Fibroblast of lung (primary cell): ENCODE data around the gene FSIP2.

Source experiments
- EZH2 ChIP-seq: IDR thresholded peaks from 2 replicates; pipeline ENCODE4 v1.5.1; 2012; ENCODE audit warnings: low read length, control low read depth, mild to moderate bottlenecking; ENCODE audit errors: missing control alignments
- TF ChIP-seq, protein P1 (sequence below), 2 donors: IDR thresholded peaks in 1 of 2; conservative IDR thresholded peaks in 1 of 2; 1 replicate in 1 of 2; 2 replicates in 1 of 2; pipeline ENCODE4 v1.5.1; 2011 to 2012; ENCODE audit warnings: low read length in 2 of 2, control low read depth in 1 of 2, inconsistent platforms in 1 of 2, low read depth in 1 of 2, mild to moderate bottlenecking in 1 of 2

DNA sequence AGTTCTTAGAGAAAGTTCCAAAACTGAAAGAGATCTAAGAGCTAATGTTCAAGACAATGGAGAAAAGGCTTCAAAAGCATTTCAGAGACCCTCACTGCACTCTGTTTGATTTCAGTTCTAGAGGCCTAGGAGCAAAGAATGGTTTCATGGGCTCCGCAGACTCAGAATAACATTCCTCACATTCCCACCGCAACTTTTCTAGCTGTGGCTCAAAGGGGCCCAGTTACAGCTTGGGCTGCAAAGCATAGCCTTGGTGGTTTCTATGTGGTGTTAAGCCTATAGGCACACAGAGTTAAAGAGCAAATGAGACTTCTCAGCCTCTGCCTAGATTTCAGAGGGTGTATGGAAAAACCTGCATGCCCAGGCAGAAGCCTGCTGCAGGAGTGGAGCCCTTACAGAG lies 73.0 kb downstream of the FSIP2 start:
- TF ChIP-seq, protein P1, sequence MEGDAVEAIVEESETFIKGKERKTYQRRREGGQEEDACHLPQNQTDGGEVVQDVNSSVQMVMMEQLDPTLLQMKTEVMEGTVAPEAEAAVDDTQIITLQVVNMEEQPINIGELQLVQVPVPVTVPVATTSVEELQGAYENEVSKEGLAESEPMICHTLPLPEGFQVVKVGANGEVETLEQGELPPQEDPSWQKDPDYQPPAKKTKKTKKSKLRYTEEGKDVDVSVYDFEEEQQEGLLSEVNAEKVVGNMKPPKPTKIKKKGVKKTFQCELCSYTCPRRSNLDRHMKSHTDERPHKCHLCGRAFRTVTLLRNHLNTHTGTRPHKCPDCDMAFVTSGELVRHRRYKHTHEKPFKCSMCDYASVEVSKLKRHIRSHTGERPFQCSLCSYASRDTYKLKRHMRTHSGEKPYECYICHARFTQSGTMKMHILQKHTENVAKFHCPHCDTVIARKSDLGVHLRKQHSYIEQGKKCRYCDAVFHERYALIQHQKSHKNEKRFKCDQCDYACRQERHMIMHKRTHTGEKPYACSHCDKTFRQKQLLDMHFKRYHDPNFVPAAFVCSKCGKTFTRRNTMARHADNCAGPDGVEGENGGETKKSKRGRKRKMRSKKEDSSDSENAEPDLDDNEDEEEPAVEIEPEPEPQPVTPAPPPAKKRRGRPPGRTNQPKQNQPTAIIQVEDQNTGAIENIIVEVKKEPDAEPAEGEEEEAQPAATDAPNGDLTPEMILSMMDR (conservative IDR thresholded peaks at IDR 0.05 in 1 of 2, IDR thresholded peaks at IDR 0.05 in 1 of 2; ENCODE audit: low read depth in 1 of 2, low read length in 2 of 2), result no peak
- TF ChIP-seq EZH2, result no peak
